IMR-90 (cell line): ENCODE data around the gene DNAH9. TPM values are rescaled to one million over a fixed set of nuclear protein-coding genes. Genes with fewer than 3 reads are reported as not detected.

Source experiments
- ATAC-seq: fragments of 200-7000 bp; cut with Tn5 transposase; 2 replicates; pipeline ENCODE4 v1.9.1; 2020; ENCODE audit warnings: low read depth, mild to moderate bottlenecking, moderate library complexity
- BruUV-seq: library from RNA; stranded (reverse); fragments of 400-500 nt; replicated peaks from 2 replicates; lab custom pipeline; 2021; lab: Mats Ljungman, UMichigan
- CTCF ChIA-PET: fragments of 300-600 bp; formaldehyde crosslinking; extraction: SDS; loops from one replicate; lab custom pipeline; 2021; ENCODE audit warnings: antibody characterized with exemption; lab: Yijun Ruan, JAX
- POLR2A ChIA-PET: fragments of 300-600 bp; sonication (Branson Sonifier 250); formaldehyde crosslinking; loops from one replicate; lab custom pipeline; 2022; ENCODE audit warnings: antibody characterized with exemption; ENCODE audit not compliant: unreplicated experiment; lab: Charles Lee
- DNase-seq: peaks from one replicate; pipeline ENCODE4 v3.0.0; 2013
- H2AFZ ChIP-seq: replicated peaks from 2 replicates; pipeline ENCODE3; 2013; ENCODE audit warnings: low read length, mild to moderate bottlenecking; ENCODE audit not compliant: poor library complexity
- H2AK5ac ChIP-seq: 2 replicates; pipeline ENCODE4 v1.6.1; 2013; ENCODE audit warnings: low read depth, low read length, inconsistent platforms
- H2AK9ac ChIP-seq: replicated peaks from 2 replicates; pipeline ENCODE3; 2013; ENCODE audit warnings: mild to moderate bottlenecking, low read depth, low read length, moderate library complexity; ENCODE audit not compliant: poor library complexity
- H2BK120ac ChIP-seq: 2 replicates; pipeline ENCODE4 v1.6.1; 2013; ENCODE audit warnings: low read depth, low read length, inconsistent platforms
- H2BK15ac ChIP-seq: 3 replicates; pipeline ENCODE4 v1.6.1; 2013; ENCODE audit warnings: low read depth, low read length, inconsistent platforms
- H2BK20ac ChIP-seq: 2 replicates; pipeline ENCODE4 v1.6.1; 2013; ENCODE audit warnings: low read depth, mild to moderate bottlenecking, inconsistent platforms, low read length, moderate library complexity
- H2BK5ac ChIP-seq: 2 replicates; pipeline ENCODE4 v1.6.1; 2013; ENCODE audit warnings: mild to moderate bottlenecking, low read depth, low read length, inconsistent platforms; ENCODE audit not compliant: poor library complexity, severe bottlenecking
- H3K14ac ChIP-seq: replicated peaks from 2 replicates; pipeline ENCODE4 v1.6.1; 2013; ENCODE audit warnings: low read depth, low read length, inconsistent platforms
- H3K18ac ChIP-seq: 2 replicates; pipeline ENCODE4 v1.6.1; 2013; ENCODE audit warnings: low read depth, low read length, control low read depth
- H3K23ac ChIP-seq: 2 replicates; pipeline ENCODE4 v1.6.1; 2013; ENCODE audit warnings: low read depth, low read length, inconsistent platforms
- H3K27ac ChIP-seq: 2 replicates; pipeline ENCODE4 v1.5.1; 2013; ENCODE audit warnings: mild to moderate bottlenecking, control low read depth, low read length; ENCODE audit not compliant: insufficient read depth
- H3K27me3 ChIP-seq: 2 replicates; pipeline ENCODE4 v1.6.1; 2013; ENCODE audit warnings: low read length; ENCODE audit not compliant: control insufficient read depth, insufficient read depth
- H3K36me3 ChIP-seq: 2 replicates; pipeline ENCODE4 v1.6.1; 2013; ENCODE audit warnings: low read length, mixed read lengths; ENCODE audit not compliant: control insufficient read depth, insufficient read depth
- H3K4ac ChIP-seq: 2 replicates; pipeline ENCODE4 v1.6.1; 2013; ENCODE audit warnings: low read depth, low read length, inconsistent platforms
- H3K4me1 ChIP-seq: 2 replicates; pipeline ENCODE4 v1.6.1; 2013; ENCODE audit warnings: low read length, mixed read lengths; ENCODE audit not compliant: control insufficient read depth, insufficient read depth
- H3K4me2 ChIP-seq: 2 replicates; pipeline ENCODE4 v1.6.1; 2013; ENCODE audit warnings: low read depth, mild to moderate bottlenecking, control low read depth, low read length, moderate library complexity
- H3K4me3 ChIP-seq: 2 replicates; pipeline ENCODE4 v1.5.1; 2013; ENCODE audit warnings: low read depth, mild to moderate bottlenecking, control low read depth, low read length, moderate library complexity; ENCODE audit not compliant: insufficient read depth
- H3K56ac ChIP-seq: 2 replicates; pipeline ENCODE4 v1.6.1; 2013; ENCODE audit warnings: low read length, inconsistent platforms; ENCODE audit not compliant: insufficient read depth; ENCODE audit errors: extremely low read depth
- H3K79me1 ChIP-seq, 2 experiments: 2 replicates each; pipeline ENCODE4 v1.6.1; 2013; ENCODE audit warnings: low read length in 2 of 2, inconsistent platforms in 1 of 2, low read depth in 1 of 2
- H3K9ac ChIP-seq: 2 replicates; pipeline ENCODE4 v1.6.1; 2013; ENCODE audit warnings: low read depth, low read length, control low read depth
- H3K9me1 ChIP-seq: 2 replicates; pipeline ENCODE4 v1.6.1; 2013; ENCODE audit warnings: low read length, inconsistent platforms; ENCODE audit not compliant: insufficient read depth
- H3K9me3 ChIP-seq: 2 replicates; pipeline ENCODE4 v1.6.1; 2013; ENCODE audit warnings: low read length; ENCODE audit not compliant: control insufficient read depth, insufficient read depth
- H4K20me1 ChIP-seq: 2 replicates; pipeline ENCODE4 v1.6.1; 2013; ENCODE audit warnings: low read length, inconsistent platforms; ENCODE audit not compliant: insufficient read depth
- H4K5ac ChIP-seq: 2 replicates; pipeline ENCODE4 v1.6.1; 2013; ENCODE audit warnings: mild to moderate bottlenecking, low read depth, low read length, control low read depth
- H4K8ac ChIP-seq, 2 experiments: 2 replicates each; pipeline ENCODE4 v1.6.1; 2013; ENCODE audit warnings: low read depth in 2 of 2, low read length in 2 of 2, control low read depth in 1 of 2, inconsistent platforms in 1 of 2
- H4K91ac ChIP-seq: 2 replicates; pipeline ENCODE4 v1.6.1; 2013; ENCODE audit warnings: low read depth, low read length, inconsistent platforms; ENCODE audit not compliant: insufficient read depth
- CEBPB ChIP-seq: IDR thresholded peaks from 2 replicates; pipeline ENCODE4 v1.6.1; 2012; ENCODE audit warnings: low read depth, low read length, improper control_type of control experiment
- CHD1 ChIP-seq: IDR thresholded peaks from 2 replicates; pipeline ENCODE4 v1.6.1; 2012; ENCODE audit warnings: low read depth, low read length, improper control_type of control experiment
- MAFK ChIP-seq: IDR thresholded peaks from 2 replicates; pipeline ENCODE4 v1.6.1; 2012; ENCODE audit warnings: low read depth, low read length, improper control_type of control experiment
- MAZ ChIP-seq: IDR thresholded peaks from 2 replicates; pipeline ENCODE4 v1.6.1; 2012; ENCODE audit warnings: low read depth, mild to moderate bottlenecking, low read length, improper control_type of control experiment, moderate library complexity, borderline replicate concordance
- MXI1 ChIP-seq: IDR thresholded peaks from 2 replicates; pipeline ENCODE4 v1.6.1; 2012; ENCODE audit warnings: low read depth, mild to moderate bottlenecking, low read length, moderate library complexity, borderline replicate concordance
- NFE2L2 ChIP-seq: fragments of 150-350 bp; IDR thresholded peaks from 2 replicates; pipeline ENCODE4 v1.6.1; 2016; ENCODE audit warnings: low read depth, mild to moderate bottlenecking, low read length
- POLR2A ChIP-seq: IDR thresholded peaks from 2 replicates; pipeline ENCODE4 v1.6.1; 2012; ENCODE audit warnings: mild to moderate bottlenecking, low read depth, low read length
- RAD21 ChIP-seq: IDR thresholded peaks from 2 replicates; pipeline ENCODE4 v1.6.1; 2012; ENCODE audit warnings: low read length, improper control_type of control experiment
- RCOR1 ChIP-seq: IDR thresholded peaks from 2 replicates; pipeline ENCODE4 v1.6.1; 2012; ENCODE audit warnings: mild to moderate bottlenecking, low read length, improper control_type of control experiment; ENCODE audit not compliant: insufficient replicate concordance
- WGBS, 2 experiments: methylation state at CpG; one replicate each; pipeline versions ENCODE4 v1.1.5 to v1.1.7; 2013; ENCODE audit warnings: missing lambda C conversion rate in 2 of 2; ENCODE audit not compliant: insufficient read length in 1 of 2; ENCODE audit errors: extremely low coverage in 2 of 2; 5-methylcytosine and 5-hydroxymethylcytosine counted together
- dilution Hi-C: fragments of 300-500 bp; cut with HindIII; formaldehyde crosslinking; loops from one replicate; pipeline ENCODE4 v1.14.3; 2018; ENCODE audit warnings: low sequenced_read_pairs; ENCODE audit not compliant: unreplicated experiment
- in situ Hi-C: fragments of 300-500 bp; cut with MboI; formaldehyde crosslinking; loops from 3 replicates; pipeline ENCODE4 v1.14.3; 2019; ENCODE audit warnings: low sequenced_read_pairs, inconsistent platforms, mixed read lengths
- intact Hi-C: fragments of 100-400 bp; cut with micrococcal nuclease; formaldehyde crosslinking; loops from 2 replicates; pipeline ENCODE4 v1.10.0; 2022
- polyA plus RNA-seq, 3 experiments: library from polyadenylated mRNA; depleted of rRNA; stranded (reverse); fragments of >200 nt; gene quantifications; 2 replicates each; pipeline ENCODE4 v1.2.3, GENCODE V29; 2012; ENCODE audit warnings: low replicate concordance in 1 of 3
- total RNA-seq: library from RNA; depleted of rRNA; stranded (reverse); fragments of >200 nt; gene quantifications from 2 replicates; pipeline ENCODE4 v1.2.3, GENCODE V29; 2012
- TF ChIP-seq, protein P1 (sequence below): fragments of 150-350 bp; IDR thresholded peaks from 2 replicates; pipeline ENCODE4 v1.6.1; 2017; ENCODE audit warnings: mild to moderate bottlenecking, antibody characterized with exemption, low read length, low read depth

Gene DNAH9
- total and polyA plus RNA-seq, 2 of the 4 experiments (the other 2 are of a cell fraction): not detected

DNA sequence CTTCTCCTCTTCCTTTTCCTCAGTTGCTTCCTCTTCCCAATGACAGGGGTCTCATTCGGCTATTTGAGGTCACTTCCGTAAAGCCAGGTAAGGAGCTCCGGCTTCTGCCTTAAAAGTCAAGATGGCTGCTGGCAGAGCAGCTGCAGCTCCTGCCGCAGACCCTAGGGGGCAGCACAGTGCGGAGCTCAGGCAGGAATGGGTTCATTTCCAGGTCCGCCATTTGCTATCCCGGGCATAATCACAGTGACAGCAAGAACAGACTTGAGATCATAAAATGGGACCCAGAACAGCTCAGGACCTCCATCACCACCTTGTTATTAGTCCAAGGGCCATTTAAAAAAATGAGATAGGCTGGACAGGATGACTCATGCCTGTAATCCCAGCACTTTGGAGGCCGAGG is 199.5 kb downstream of the DNAH9 start:
- Histone ChIP-seq H3K56ac (no peak overlapping the region), H2AFZ (no peak overlapping the region), H2AK9ac (no peak overlapping the region), H3K4me2 (no peak overlapping the region), H3K23ac (no peak overlapping the region), H2BK15ac (no peak overlapping the region), H3K9ac (no peak overlapping the region), H3K79me1 (no peaks in the 10 kb centered on the region), H4K5ac (no peak overlapping the region), H3K27me3 (no peaks in the 10 kb centered on the region), H3K18ac (no peak overlapping the region), H3K4me3 (no peak overlapping the region), H2AK5ac (no peak overlapping the region), H3K9me3 (peaks cover 21% of the 10 kb centered on the region), H2BK5ac (no peak overlapping the region), H3K9me1 (no peaks in the 10 kb centered on the region), H2BK120ac (no peak overlapping the region), H3K27ac (no peak overlapping the region), H3K4ac (no peak overlapping the region), H2BK20ac (no peak overlapping the region), H3K14ac (no peak overlapping the region), H3K36me3 (no peaks in the 10 kb centered on the region), H4K20me1 (no peaks in the 10 kb centered on the region), H4K91ac (no peak overlapping the region), H4K8ac (no peak overlapping the region), H3K4me1 (no peaks in the 10 kb centered on the region)
- in situ Hi-C loops: no loop called here
- TF ChIP-seq, protein P1, sequence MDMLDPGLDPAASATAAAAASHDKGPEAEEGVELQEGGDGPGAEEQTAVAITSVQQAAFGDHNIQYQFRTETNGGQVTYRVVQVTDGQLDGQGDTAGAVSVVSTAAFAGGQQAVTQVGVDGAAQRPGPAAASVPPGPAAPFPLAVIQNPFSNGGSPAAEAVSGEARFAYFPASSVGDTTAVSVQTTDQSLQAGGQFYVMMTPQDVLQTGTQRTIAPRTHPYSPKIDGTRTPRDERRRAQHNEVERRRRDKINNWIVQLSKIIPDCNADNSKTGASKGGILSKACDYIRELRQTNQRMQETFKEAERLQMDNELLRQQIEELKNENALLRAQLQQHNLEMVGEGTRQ: no peak
- no peak for TF ChIP-seq CHD1
- no peak for TF ChIP-seq RAD21
- no peak for TF ChIP-seq MXI1
- no peak for TF ChIP-seq MAZ
- TF ChIP-seq CEBPB: no peak
- TF ChIP-seq POLR2A: no peak
- TF ChIP-seq RCOR1: no peak
- no peak for TF ChIP-seq MAFK
- no peak for TF ChIP-seq NFE2L2
- POLR2A ChIA-PET: no interaction called here
- no CpG with 5 or more reads among the region's 8 CpGs for WGBS, 2 experiments
- CTCF ChIA-PET: no interaction called here
- no peak for ATAC-seq
- no TSS peak for BruUV-seq
- intact Hi-C loops: no loop called here
- dilution Hi-C loops: no loop called here
- DNase-seq: no peak
